Activated T-cell treated with anti-CD3 and anti-CD28 coated beads for 24 hours (primary cell): ENCODE data around the gene OR2T10.
"Not testable (repeated sequence)": the region's sequence is repeated elsewhere in the genome, so short reads cannot be mapped to it uniquely, and the experiment has no call there.

Source experiments
- DNase-seq: peaks from one replicate; pipeline ENCODE4 v3.0.0-alpha.2; 2020; ENCODE audit warnings: low read depth

OR2T10 gene

DNA sequence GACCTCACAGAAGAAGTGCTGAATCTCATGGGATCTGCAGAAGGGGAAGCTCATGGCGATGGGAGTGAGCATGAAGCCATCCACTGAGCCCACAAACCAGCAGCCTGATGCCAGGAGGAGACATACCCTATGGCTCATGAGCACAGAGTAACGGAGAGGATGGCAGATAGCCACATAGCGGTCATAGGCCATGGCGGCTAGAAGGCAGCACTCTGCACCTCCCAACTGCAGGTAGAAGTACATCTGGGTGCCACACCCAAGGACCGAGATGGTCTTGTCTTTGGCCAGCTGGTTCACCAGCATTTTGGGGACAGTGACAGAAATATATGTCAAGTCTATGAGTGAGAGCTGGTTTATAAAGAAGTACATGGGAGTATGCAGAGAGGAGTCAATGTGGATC lies 4.3 kb downstream of the OR2T10 start:
- no peak for DNase-seq

DNA sequence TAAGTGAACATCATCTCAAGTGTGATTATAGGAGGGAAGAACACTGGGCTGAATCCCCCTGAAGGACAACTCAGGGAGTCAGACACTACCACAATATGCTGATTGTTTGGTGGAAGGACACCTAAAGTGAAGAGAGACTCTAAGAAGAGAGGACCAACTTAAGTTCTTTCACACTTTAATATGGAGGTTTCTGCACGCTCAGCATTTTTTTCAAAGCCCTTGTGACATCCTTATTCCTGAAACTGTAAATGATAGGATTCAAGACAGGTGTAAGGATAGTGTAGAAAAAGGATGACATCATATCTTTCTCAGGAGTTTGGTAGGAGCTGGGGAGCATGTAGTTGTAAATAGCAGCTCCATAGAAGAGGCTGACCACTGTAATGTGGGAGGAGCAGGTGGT lies 4.8 kb downstream of the OR2T10 start:
- DNase-seq = no peak

DNA sequence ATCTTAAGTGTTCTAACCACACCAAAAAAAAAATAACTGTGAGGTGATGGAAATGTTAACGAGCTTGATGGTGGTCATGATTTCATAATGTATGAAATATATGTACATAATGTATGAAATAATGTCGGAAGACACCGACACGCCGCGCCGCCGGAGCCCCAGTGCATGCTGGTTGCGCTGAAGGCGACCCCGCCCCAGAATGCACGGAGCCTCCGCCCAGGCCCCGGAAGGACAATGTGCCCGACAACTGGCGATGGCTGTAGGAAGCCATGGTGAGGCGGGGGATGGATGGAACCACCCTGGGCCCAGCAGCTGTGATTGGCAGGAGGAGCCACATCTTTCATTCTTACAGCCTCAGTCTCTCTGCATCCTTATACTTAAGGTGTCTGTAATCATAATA lies 7.4 kb downstream of the OR2T10 start:
- no peak for DNase-seq

DNA sequence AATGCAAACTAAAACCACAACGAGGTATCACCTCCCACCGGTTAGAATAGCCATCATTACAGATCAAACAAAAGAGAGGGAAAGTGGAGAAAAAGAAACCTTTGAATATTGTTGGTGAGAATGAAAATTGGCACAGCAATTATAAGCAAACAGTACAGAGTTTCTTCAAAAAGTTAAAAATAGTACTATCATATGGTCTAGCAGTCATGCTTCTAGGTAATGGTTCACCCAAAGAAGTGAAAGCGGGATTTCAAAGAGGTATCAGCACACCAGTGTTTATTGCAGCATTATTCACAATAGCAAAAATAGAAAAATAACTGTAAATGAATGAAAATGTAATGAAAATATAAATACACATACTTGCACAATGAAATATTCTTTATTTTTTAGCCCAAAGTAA lies 8.2 kb downstream of the OR2T10 start:
- no peak for DNase-seq

DNA sequence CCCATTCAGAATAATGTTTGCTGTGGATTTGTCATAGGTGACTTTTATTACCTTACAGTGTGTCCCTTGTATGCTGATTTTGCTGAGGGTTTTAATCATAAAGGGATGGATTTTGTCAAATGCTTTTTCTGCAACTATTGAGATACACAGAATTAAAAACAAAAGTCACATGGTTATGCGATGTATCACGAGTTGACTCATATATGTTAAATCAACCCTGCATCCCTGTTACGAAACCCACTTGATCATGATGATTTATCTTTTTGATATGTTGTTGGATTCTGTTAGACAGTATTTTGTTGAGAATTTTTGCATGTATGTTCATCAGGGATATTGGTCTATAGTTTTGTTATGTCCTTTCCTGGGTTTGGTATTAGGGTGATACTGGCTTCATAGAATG lies 12.2 kb downstream of the OR2T10 start:
- no peak for DNase-seq

DNA sequence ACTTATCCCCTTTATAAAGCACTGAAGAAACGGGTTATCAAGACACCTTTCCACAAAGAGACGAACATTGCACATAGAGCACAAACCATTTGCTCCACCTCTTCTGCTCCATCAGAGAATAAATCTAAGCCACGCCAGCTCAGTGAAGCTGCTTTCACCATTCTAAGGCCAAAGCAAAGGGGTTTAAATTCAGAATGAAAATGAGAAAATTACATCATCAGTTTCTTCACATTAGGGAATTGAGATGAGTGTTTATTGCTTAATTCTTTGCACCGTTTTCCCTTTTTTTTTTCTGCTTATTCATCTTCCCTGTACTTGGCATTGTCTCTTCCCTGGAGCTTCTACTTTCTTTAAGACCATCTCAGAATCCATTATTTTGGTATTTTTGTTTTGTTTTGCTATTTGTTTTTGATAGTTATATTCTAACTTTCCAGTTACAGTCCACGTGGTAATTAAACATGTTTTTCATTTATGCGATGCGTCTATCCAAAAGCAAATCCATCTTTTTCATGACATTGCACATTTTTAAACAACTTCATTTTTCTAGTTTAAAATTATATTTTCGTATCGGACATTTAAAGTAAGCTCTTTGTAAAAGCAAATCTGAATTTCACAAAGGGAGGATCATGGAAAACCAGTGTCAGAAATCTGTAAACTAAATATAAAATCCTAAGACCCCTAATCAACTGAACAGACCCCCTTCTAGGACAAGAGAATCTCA lies 21.1 kb downstream of the OR2T10 start:
- no peak for DNase-seq

DNA sequence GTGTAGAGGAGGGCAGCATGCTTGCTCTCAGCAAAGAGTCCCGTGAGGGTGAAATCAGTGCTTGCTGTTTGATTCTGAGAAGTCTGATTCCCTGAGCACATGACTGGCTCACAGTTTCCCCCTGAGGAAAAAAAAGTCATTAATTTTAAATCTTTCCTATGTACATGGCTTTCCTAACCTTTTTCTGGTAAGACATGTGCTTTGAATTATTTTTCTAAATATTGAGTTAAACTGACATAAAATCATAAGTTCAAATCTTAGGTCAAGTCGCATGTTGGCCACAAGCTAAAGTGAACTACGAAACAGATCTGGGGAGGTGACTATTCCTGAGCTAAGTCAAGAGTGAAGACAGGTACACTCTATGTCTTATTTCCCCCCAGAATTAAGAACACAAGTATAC lies 22.8 kb downstream of the OR2T10 start, which contains the start of gene OR2T34:
TSS of gene OR2T34 (minus strand) at position 101 of the 400 bp plus-strand sequence. CDS start at position 101, 0 bp downstream.
- not testable (repeated sequence) for DNase-seq

DNA sequence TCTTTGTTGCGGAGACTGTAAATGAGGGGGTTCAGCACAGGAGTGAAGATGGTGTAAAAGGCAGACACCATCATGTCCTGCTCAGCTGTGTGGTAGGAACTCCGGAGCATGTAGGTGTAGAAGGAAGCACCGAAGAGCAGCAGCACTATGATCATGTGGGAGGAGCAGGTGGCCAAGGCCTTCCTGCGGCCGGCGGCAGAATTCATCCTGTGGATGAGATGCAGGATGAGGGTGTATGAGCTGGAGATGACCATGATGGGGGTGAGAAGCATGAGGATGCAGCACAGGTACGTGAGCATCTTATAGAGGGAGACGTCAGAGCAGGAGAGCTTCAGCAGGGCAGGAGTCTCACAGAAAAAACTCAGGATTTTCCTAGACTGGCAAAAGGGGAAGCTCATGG lies 23.6 kb downstream of the OR2T10 start:
- not testable (repeated sequence) for DNase-seq

DNA sequence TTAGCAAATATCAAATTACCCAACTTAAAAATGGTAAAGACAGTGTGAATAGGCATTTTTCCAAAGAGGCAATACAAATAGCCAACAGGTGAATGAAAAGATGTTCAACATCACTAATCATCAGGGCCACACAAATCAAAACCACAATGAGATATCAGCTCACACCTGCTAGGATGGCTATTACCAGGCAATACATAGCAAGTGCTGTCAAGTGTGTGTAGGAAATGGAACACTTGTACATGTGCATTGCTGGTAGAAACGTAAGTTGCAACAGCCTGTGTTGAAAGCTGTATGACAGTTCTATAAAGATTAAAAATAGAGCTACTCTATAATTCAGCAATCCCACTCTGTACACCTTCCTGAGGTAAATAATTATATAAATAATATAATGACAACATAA lies 25.5 kb downstream of the OR2T10 start:
- not testable (repeated sequence) for DNase-seq

DNA sequence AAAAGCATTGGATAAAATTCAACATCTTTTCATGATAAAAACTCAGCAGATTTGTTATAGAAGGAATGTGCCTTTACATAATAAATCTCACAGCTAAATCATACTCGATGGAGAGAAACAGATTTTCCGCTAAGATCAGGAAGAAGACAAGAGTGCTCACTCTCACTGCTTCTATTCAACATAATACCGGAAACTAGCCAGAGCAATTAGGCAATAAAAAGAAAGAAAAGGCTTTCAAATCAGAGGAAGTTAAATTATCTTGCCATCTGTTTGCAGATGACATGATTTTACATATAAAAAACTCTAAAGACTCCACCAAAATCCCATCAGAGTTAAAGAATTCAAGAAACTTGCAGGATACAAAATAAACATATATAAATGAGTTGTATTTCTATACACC lies 26.7 kb downstream of the OR2T10 start:
- not testable (repeated sequence) for DNase-seq

DNA sequence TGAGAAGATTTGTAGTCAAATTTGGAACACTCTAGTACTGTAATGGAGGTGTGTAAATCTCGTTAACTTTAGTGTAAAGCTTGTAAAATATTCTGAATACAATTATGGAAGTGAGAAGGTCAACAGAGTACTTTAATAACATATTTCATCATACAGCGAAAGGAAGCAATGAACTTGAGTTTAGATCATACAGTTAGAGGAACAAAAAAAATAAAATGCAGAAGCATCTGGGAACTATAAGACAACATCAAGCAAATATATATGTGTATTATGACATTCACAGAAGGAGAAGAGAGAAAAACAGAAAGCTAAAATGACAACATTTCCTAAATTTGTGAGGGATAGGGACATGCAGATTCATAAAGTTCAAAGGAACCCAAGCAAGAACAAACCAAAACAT lies 28.5 kb downstream of the OR2T10 start:
- not testable (repeated sequence) for DNase-seq

DNA sequence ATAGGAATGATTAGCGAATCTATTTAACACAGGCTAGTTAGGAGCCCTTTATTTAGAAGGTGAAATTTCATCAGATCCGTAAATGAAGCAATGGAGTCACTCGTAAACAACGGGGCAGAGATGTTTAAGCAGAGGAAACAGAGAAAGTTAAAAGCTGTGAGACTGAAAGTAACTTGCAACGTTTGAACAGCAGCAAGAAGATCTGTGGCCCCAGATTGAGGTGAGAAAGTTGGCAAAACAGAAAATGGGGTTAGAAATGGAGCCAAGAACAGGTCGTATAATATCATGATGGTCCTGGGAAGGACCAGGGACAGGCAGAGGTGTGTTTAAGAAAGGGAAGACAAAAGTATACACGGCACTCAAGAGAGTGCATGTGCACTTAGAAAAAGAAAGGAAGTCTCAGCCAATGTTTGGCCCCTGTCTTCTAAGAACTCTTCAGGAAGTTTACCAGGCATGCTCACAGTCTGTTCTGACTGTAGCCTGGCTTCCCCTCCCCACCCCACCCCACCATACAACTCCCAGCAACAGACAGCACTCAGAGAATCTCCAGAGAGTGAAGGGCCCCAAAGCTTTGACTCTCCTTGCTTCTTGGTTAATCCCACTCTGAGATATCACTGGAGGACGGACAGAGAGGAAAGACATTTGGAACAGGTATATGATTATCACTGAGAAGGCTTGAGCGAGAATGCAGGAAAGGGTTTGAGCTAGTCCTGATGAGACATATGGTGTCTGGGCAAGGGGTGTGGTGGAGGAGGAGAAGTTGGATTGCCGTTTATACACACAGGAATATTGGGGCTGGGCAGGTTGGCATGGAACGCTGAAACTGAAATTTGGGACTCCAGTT lies 31.7 kb downstream of the OR2T10 start:
- DNase-seq = not testable (repeated sequence)

DNA sequence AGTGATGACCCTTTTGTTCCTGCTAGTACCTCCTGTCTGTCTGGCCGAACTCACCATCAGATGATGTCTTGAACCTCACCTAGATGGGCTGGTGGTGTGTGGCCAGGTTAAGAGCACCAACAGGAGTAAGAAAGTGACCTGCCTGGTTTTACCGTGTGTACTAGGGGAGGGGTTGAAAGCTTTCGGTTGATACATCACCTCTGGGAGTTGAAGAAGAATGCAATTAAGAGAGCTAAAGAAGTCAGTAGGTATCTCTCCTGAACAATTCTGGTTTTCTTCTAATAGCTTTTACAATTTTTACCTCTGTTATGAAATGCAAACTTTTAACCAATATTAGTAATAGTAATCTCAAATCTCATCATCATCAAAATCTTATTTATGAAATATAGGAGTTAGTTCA lies 34.8 kb downstream of the OR2T10 start, which contains the start of gene OR2T29:
TSS of gene OR2T29 (minus strand) at position 101 of the 400 bp plus-strand sequence. CDS start 3,281 bp downstream, outside the sequence.
- DNase-seq = not testable (repeated sequence)

DNA sequence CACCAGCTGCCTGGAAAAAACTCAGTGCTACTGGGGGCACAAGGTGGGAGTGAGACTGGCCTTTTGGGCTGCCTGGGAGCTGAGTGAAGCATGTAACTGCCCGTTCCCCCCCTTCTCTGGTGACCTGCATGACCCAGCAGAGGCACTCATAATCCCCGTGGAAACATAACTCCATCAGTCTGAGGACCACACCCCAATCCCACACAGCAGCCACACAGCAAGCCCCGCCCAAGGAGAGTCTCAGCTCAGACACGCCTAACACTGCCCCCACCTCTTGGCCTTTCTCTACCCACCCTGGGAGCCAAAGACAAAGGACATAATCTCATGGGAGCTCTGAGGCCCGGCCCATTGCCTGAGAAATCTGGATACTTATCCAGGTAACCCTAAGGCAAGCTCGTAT lies 46.5 kb downstream of the OR2T10 start:
- DNase-seq = not testable (repeated sequence)

DNA sequence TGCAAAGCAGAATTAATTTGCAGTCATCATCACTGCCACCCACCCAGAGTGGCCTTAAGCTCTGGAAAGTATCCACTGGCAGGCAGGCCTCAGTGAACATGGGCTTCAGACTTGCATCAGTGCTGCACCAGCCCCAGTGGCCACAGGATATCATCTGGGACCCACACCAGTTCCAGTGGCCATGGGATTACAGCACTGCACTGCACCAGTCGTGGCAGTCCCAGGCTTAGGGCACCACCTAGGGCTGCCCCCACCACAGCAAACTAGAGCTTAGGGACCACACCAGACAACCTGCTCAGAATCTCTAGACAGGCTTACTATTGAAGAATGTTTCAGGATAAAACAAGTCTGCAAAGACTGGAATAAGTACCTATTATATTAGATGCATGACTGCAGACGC lies 50.1 kb downstream of the OR2T10 start:
- DNase-seq = not testable (repeated sequence)
